ENCODE results near the gene PRDM10.

PRDM10 gene

GRCh38 chr11:129932381-129933067 lies 70.1 kb downstream of the PRDM10 start:
- TF ChIP-seq CTCF (IDR thresholded peaks at IDR 0.05; ENCODE audit: low read length) (no peak), EZH2 (IDR thresholded peaks at IDR 0.05; ENCODE audit: borderline replicate concordance, low read length) (no peak)
- no peak overlapping the region for H3K27ac ChIP-seq (ENCODE audit: low read depth, low read length, poor library complexity, severe bottlenecking)
- H3K27me3 ChIP-seq (ENCODE audit: insufficient read depth, low read length), result no peaks in the 10 kb centered on the region
- H3K9me3 ChIP-seq (ENCODE audit: low read length), result no peaks in the 10 kb centered on the region
- H4K20me1 ChIP-seq (ENCODE audit: insufficient read depth, low read length), result no peaks in the 10 kb centered on the region
- H3K4me3 ChIP-seq (ENCODE audit: low read depth, low read length, poor library complexity, severe bottlenecking), result no peak overlapping the region
- H3K9ac ChIP-seq (ENCODE audit: low read length), result no peak overlapping the region
- no peaks in the 10 kb centered on the region for H3K4me1 ChIP-seq (ENCODE audit: insufficient read depth, low read length, severe bottlenecking)
- peaks cover 92% of the 10 kb centered on the region for H3K36me3 ChIP-seq (ENCODE audit: insufficient read depth, low read length)
- no peaks in the 10 kb centered on the region for H3F3A ChIP-seq (ENCODE audit: insufficient read depth, low read length)
- H2AFZ ChIP-seq (ENCODE audit: low read length), result no peak overlapping the region
- no peaks in the 10 kb centered on the region for H3K9me2 ChIP-seq (ENCODE audit: low read depth, low read length)
- H3K4me2 ChIP-seq (ENCODE audit: low read length), result no peak overlapping the region
- no peaks in the 10 kb centered on the region; the same call in 1 of the 2 replicates for H3K79me2 ChIP-seq (ENCODE audit: insufficient read depth, low read length)

GRCh38 chr11:129930743-129931142 lies 71.9 kb downstream of the PRDM10 start:
- Histone ChIP-seq H3K79me2 (ENCODE audit: insufficient read depth, low read length) (no peaks in the 10 kb centered on the region; the same call in 1 of the 2 replicates), H4K20me1 (ENCODE audit: insufficient read depth, low read length) (no peaks in the 10 kb centered on the region), H3K4me1 (ENCODE audit: insufficient read depth, low read length, severe bottlenecking) (no peaks in the 10 kb centered on the region), H3K27me3 (ENCODE audit: insufficient read depth, low read length) (no peaks in the 10 kb centered on the region), H2AFZ (ENCODE audit: low read length) (no peak overlapping the region), H3K9ac (ENCODE audit: low read length) (no peak overlapping the region), H3K36me3 (ENCODE audit: insufficient read depth, low read length) (peaks cover 95% of the 10 kb centered on the region), H3K9me2 (ENCODE audit: low read depth, low read length) (no peaks in the 10 kb centered on the region), H3K4me2 (ENCODE audit: low read length) (no peak overlapping the region), H3F3A (ENCODE audit: insufficient read depth, low read length) (no peaks in the 10 kb centered on the region), H3K9me3 (ENCODE audit: low read length) (no peaks in the 10 kb centered on the region), H3K27ac (ENCODE audit: low read depth, low read length, poor library complexity, severe bottlenecking) (no peak overlapping the region), H3K4me3 (ENCODE audit: low read depth, low read length, poor library complexity, severe bottlenecking) (no peak overlapping the region)
- TF ChIP-seq CTCF (IDR thresholded peaks at IDR 0.05; ENCODE audit: low read length), result no peak
- no peak for TF ChIP-seq EZH2 (IDR thresholded peaks at IDR 0.05; ENCODE audit: borderline replicate concordance, low read length)

DNA sequence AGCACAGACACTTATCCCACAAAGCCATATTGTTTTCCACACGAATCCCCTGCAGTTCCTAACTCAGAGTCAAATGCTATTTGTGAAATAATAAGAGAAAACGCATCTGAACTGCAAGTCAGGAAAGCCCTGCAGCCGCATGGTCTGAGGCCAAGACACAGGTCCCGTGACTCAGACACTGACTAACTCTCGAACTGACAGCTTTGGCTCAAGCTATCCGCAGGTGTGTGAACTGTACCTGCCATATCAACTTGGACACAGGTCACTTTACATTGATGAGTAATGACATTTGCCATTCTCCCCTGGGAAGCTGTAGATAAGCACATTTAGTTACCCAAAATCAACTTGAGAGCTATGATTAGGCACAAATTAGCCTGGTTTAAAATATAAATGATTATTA lies 72.3 kb downstream of the PRDM10 start:
- Histone ChIP-seq H3K4me1 (ENCODE audit: insufficient read depth, low read length, severe bottlenecking) (no peaks in the 10 kb centered on the region), H3K27ac (ENCODE audit: low read depth, low read length, poor library complexity, severe bottlenecking) (no peak overlapping the region), H3K4me3 (ENCODE audit: low read depth, low read length, poor library complexity, severe bottlenecking) (no peak overlapping the region), H3K36me3 (ENCODE audit: insufficient read depth, low read length) (peaks cover 95% of the 10 kb centered on the region), H3K9ac (ENCODE audit: low read length) (no peak overlapping the region), H3K9me2 (ENCODE audit: low read depth, low read length) (no peaks in the 10 kb centered on the region), H3K79me2 (ENCODE audit: insufficient read depth, low read length) (no peaks in the 10 kb centered on the region; the same call in 1 of the 2 replicates), H4K20me1 (ENCODE audit: insufficient read depth, low read length) (no peaks in the 10 kb centered on the region), H3K27me3 (ENCODE audit: insufficient read depth, low read length) (no peaks in the 10 kb centered on the region), H3K9me3 (ENCODE audit: low read length) (no peaks in the 10 kb centered on the region), H2AFZ (ENCODE audit: low read length) (no peak overlapping the region), H3F3A (ENCODE audit: insufficient read depth, low read length) (no peaks in the 10 kb centered on the region), H3K4me2 (ENCODE audit: low read length) (no peak overlapping the region)
- no peak for TF ChIP-seq CTCF (IDR thresholded peaks at IDR 0.05; ENCODE audit: low read length)
- TF ChIP-seq EZH2 (IDR thresholded peaks at IDR 0.05; ENCODE audit: borderline replicate concordance, low read length), result no peak

All from OCI-LY1 (cell line).